Measurements from ENCODE around the gene KBTBD4.

KBTBD4 gene

DNA sequence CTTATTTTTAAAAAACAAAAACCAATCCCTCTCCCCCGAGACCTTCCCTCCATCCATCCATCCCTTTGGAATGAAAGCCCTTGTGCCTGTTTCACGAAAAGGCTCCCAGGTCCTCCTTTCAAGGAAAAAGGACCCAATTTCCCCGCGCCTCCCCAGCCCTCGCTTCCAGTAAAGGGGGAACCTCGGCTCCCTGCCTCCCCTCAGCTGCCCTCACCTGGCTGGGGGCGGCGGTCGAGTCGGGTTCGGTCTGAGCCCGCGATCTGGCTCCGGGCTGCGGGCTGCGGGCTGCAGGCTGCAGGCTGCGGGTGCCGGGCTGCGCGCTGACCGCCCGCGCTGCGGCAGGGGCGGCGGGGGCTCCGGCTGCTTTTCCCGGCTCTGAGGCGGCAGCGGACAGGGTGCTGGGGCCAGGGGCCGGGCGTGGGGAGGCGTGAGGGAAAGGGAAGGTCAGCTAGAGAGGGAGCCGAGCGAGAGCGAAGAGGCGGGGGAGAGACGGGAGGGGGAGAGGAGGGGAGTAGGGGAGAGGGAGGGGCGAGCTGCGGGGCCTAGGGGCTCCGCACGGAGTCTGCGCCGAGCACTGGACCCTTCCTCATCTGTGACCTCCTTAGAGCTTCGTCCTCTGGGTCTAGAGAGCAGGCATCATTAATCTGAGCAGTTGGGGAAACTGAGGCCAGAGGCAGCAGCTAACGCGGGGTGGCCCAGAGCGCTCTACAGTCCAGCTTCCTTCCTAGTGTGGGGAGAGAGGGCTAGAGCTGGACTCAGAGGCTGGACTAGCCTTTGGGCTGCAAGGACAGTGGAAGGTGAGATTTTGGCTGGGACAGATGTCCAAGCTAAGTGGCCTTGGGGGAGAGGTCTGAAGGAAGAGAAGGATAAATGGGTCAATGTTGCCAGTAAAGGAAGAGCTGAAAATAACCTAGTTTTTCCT lies 15.4 kb upstream of the KBTBD4 start, which contains the start of gene C1QTNF4:
C1QTNF4 (minus strand) TSS at position 478 of the 922 bp plus-strand sequence. CDS start 3,601 bp downstream, outside the sequence.
- peak within 1 kb of the TSS; percentile 22 for H3K4me3 ChIP-seq (ENCODE audit: low read depth, low read length)
- no peak within 1 kb of the TSS for H3K27ac ChIP-seq
- TF ChIP-seq, protein P1, sequence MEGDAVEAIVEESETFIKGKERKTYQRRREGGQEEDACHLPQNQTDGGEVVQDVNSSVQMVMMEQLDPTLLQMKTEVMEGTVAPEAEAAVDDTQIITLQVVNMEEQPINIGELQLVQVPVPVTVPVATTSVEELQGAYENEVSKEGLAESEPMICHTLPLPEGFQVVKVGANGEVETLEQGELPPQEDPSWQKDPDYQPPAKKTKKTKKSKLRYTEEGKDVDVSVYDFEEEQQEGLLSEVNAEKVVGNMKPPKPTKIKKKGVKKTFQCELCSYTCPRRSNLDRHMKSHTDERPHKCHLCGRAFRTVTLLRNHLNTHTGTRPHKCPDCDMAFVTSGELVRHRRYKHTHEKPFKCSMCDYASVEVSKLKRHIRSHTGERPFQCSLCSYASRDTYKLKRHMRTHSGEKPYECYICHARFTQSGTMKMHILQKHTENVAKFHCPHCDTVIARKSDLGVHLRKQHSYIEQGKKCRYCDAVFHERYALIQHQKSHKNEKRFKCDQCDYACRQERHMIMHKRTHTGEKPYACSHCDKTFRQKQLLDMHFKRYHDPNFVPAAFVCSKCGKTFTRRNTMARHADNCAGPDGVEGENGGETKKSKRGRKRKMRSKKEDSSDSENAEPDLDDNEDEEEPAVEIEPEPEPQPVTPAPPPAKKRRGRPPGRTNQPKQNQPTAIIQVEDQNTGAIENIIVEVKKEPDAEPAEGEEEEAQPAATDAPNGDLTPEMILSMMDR (IDR thresholded peaks at IDR 0.05; ENCODE audit: low read depth, low read length, missing control alignments): no peak
- in situ Hi-C loops (cut with HindIII; ENCODE audit: low pct_ligation_motif_present, low sequenced_read_pairs): no loop called here
- no peak for DNase-seq
- H3K27me3 ChIP-seq (replicated peaks): peaks cover 28% of the 10 kb centered on the region
- no peaks in the 10 kb centered on the region for H3K36me3 ChIP-seq (replicated peaks)

DNA sequence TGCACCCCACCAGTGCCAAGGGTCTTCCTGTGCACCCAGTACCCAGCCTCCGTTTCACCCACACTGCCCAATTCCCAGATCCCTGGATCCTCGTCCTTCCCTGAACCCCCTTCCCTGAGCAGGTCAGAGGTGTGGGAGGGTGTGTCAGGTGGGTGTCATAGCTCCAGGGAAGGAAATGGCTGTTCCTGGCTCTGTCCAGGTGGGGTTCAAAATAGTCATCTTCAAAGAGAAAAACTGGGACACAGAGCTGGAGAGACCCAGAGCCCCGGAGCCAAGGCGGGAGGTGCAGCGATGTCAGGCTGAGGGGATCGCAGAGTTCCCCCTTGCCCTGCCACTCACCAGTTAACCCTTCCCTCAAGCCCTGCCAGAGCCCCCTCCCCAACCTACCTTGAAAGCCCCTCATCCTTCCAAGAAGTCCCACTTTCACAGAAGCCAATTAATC lies 14.7 kb upstream of the KBTBD4 start:
- no peak overlapping the region for H3K4me3 ChIP-seq (ENCODE audit: low read depth, low read length)
- H3K27me3 ChIP-seq (replicated peaks): peaks cover 28% of the 10 kb centered on the region
- DNase-seq: no peak
- in situ Hi-C loops (cut with HindIII; ENCODE audit: low pct_ligation_motif_present, low sequenced_read_pairs): no loop called here
- H3K27ac ChIP-seq: no peak overlapping the region
- H3K36me3 ChIP-seq (replicated peaks): no peaks in the 10 kb centered on the region
- TF ChIP-seq, protein P1 (IDR thresholded peaks at IDR 0.05; ENCODE audit: low read depth, low read length, missing control alignments): no peak

DNA sequence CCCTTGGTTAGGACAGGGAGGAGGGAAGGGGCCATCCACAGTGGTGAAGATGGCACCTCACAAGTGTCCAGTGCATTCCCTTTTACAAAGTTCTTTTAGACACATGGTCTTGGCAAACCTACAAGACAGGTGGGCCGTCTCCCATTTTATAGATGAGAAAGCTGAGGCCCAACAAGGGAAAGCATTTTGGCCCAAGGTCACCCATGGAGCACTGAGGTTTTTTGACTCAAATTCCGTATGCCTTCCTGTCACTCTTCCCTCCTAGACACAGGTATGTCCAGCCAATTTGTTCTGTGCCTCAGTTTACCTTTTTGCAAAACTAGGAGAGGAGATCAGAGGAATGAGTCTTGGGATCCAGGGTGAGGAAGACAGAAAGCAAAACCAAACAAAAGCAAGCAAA lies 14.2 kb upstream of the KBTBD4 start:
- peaks cover 28% of the 10 kb centered on the region for H3K27me3 ChIP-seq (replicated peaks)
- in situ Hi-C loops (cut with HindIII; ENCODE audit: low pct_ligation_motif_present, low sequenced_read_pairs): no loop called here
- TF ChIP-seq, protein P1 (IDR thresholded peaks at IDR 0.05; ENCODE audit: low read depth, low read length, missing control alignments): no peak
- H3K36me3 ChIP-seq (replicated peaks): no peaks in the 10 kb centered on the region
- H3K27ac ChIP-seq: no peak overlapping the region
- DNase-seq: no peak
- H3K4me3 ChIP-seq (ENCODE audit: low read depth, low read length): no peak overlapping the region

DNA sequence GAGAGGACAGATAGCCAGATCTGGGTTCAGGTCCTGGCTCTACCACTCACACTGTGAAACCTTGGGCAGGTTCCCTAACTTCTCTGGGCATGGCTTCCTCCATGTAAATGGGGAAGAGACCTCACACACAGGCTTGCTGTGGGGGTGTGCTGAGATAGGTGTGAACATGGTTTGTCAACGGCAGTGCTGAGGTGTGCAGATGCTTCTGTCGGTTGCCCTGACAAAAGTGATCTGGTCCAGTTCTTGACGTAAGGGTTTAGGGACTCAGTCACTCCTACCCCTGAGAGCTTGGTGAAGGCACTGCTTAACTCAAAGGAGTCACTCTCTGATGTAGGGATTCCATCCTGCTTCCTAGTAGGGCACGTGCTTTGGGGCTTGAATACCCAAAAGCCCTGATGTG lies 13.5 kb upstream of the KBTBD4 start:
- H3K27ac ChIP-seq: no peak overlapping the region
- H3K27me3 ChIP-seq (replicated peaks): peaks cover 28% of the 10 kb centered on the region
- H3K4me3 ChIP-seq (ENCODE audit: low read depth, low read length): no peak overlapping the region
- in situ Hi-C loops (cut with HindIII; ENCODE audit: low pct_ligation_motif_present, low sequenced_read_pairs): no loop called here
- DNase-seq: no peak
- H3K36me3 ChIP-seq (replicated peaks): no peaks in the 10 kb centered on the region
- TF ChIP-seq, protein P1 (IDR thresholded peaks at IDR 0.05; ENCODE audit: low read depth, low read length, missing control alignments): no peak

DNA sequence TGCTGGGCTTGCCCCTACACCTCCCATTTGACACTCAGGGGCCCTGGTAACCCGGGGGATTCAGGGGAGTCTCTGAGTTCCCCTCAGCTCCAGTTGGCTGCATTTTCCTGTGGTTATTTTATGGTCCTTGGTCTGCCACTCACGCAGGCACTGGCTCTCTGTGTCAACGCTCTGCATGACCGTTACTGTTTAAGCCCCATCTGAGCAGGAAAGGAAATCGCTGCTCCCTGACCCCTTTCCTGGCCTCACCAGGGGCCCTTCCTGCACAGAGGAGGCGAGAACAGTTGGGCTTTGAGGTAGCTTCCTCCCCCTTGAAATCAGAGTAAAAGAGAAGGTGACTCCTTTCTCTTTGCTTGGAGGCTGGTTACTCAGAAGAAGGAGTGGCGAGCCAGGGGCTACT lies 13.0 kb upstream of the KBTBD4 start:
- no peak for DNase-seq
- peaks cover 28% of the 10 kb centered on the region for H3K27me3 ChIP-seq (replicated peaks)
- no peak overlapping the region for H3K4me3 ChIP-seq (ENCODE audit: low read depth, low read length)
- no peak overlapping the region for H3K27ac ChIP-seq
- in situ Hi-C loops (cut with HindIII; ENCODE audit: low pct_ligation_motif_present, low sequenced_read_pairs): no loop called here
- H3K36me3 ChIP-seq (replicated peaks): no peaks in the 10 kb centered on the region
- TF ChIP-seq, protein P1 (IDR thresholded peaks at IDR 0.05; ENCODE audit: low read depth, low read length, missing control alignments): no peak

Measured in brain microvascular endothelial cell (primary cell).